Measurements from ENCODE around the gene LMX1B.

The LMX1B gene

GRCh38 chr9:126665644-126666035, 51.9 kb downstream of the LMX1B start:
- in situ Hi-C loops (cut with HindIII; ENCODE audit: low sequenced_read_pairs), result no loop called here
- no peak for DNase-seq (ENCODE audit: low read depth, low spot score)
- H3K4me3 ChIP-seq (ENCODE audit: low read depth, low read length), result no peak overlapping the region
- TF ChIP-seq, protein P1, sequence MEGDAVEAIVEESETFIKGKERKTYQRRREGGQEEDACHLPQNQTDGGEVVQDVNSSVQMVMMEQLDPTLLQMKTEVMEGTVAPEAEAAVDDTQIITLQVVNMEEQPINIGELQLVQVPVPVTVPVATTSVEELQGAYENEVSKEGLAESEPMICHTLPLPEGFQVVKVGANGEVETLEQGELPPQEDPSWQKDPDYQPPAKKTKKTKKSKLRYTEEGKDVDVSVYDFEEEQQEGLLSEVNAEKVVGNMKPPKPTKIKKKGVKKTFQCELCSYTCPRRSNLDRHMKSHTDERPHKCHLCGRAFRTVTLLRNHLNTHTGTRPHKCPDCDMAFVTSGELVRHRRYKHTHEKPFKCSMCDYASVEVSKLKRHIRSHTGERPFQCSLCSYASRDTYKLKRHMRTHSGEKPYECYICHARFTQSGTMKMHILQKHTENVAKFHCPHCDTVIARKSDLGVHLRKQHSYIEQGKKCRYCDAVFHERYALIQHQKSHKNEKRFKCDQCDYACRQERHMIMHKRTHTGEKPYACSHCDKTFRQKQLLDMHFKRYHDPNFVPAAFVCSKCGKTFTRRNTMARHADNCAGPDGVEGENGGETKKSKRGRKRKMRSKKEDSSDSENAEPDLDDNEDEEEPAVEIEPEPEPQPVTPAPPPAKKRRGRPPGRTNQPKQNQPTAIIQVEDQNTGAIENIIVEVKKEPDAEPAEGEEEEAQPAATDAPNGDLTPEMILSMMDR (IDR thresholded peaks at IDR 0.05; ENCODE audit: low read depth, low read length), result no peak

DNA sequence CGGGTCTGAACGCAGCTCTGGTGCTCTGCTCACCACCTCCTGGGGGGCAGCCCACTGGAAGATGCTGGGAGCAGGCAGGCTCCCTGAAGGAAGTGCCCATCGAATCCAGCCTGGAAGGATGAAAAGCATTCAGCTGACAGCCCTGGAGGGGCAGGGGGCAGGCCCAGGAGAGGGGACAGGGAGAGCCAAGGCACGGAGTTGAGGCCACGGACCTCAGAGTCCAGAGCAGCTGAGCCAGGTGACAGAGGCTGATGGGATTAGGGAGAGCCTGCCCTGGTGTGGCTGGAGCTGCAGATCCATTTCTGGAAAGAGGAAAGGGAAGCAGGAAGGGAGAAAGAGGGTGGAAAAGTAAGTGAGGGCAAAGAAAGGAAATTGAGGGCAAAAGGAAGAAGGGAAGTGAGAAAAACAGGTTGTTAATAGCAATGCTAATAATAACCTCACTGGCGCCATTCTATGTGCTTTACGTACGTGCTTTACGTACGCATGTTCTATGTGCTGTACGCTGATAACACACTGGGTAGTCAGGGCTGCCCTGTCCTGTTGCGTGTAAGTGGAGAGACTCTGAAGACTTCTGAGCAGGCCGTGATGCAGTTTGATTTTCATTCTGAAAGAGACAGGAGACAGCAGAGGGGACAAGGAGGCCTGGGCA, 52.6 kb downstream of the LMX1B start:
- in situ Hi-C loops (cut with HindIII; ENCODE audit: low sequenced_read_pairs), result no loop called here
- no peak overlapping the region for H3K4me3 ChIP-seq (ENCODE audit: low read depth, low read length)
- DNase-seq (ENCODE audit: low read depth, low spot score), result no peak
- TF ChIP-seq, protein P1 (IDR thresholded peaks at IDR 0.05; ENCODE audit: low read depth, low read length), result no peak

DNA sequence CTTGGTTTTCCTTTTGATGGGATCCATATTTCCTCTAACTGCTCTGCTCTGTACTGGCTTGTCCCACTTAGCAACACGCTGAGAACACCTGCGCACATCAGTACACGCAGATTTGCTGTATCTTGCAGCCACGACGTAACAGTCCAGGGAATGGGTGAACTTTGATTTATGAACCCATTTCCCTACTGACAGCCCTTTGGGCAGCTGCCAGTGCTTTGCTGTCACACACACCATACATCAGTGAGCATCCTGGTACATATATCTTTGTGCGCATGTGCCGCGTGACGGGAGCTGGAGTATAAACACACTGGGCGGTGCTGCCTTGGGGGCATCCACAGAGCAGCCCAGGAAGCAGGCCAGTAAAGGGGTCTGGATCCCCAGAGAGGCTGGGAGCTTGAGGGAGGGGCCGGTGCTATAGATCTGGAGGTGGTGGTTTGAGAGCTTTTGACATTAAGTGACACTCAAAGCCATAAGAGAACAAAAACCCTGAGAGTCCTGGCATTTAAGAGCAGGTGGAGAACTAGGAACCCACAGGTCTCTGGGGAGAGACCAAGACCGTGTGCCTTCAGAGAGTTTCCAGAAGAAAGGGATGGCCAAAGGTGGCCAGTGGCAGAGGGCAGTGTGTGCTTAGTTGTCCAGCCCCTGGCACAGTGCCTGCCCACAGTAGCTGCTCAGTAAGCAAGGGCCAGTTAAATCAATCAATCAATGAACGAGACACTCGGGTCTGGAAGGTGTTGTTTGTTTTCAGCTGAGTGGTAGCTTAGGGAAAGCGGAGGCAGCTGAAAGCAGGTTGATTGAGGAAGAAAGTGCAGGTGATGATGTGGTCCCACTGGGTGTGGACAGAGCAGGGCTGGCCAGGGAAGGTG, 53.7 kb downstream of the LMX1B start:
- in situ Hi-C loops (cut with HindIII; ENCODE audit: low sequenced_read_pairs), result no loop called here
- TF ChIP-seq, protein P1 (IDR thresholded peaks at IDR 0.05; ENCODE audit: low read depth, low read length), result no peak

DNA sequence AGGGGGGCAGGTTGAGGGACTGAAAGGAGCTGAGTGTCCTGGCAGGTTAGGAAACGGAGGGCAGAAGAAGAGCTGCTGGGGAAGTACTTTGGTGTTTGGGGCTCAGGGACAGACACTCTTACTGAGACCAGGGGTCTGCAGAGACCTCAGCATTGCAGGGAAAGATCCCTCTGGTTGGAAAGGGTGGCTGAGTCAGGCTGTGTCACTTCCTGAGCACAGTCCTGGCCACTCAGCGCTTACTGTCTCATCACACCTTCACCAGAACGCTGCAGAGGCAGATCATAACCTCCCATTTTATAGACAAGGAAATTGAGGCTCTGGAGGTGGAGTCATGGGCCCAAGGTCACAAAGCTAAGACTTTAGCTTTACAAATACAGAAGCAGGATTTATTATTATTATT, 54.3 kb downstream of the LMX1B start:
- TF ChIP-seq, protein P1 (IDR thresholded peaks at IDR 0.05; ENCODE audit: low read depth, low read length), result no peak
- H3K4me3 ChIP-seq (ENCODE audit: low read depth, low read length), result no peak overlapping the region
- in situ Hi-C loops (cut with HindIII; ENCODE audit: low sequenced_read_pairs), result no loop called here
- DNase-seq (ENCODE audit: low read depth, low spot score), result no peak

More for the DNA sequence above, 53.7 kb downstream of the LMX1B start:
- no peak overlapping the region for H3K4me3 ChIP-seq (ENCODE audit: low read depth, low read length)
- no peak for DNase-seq (ENCODE audit: low read depth, low spot score)

DNA sequence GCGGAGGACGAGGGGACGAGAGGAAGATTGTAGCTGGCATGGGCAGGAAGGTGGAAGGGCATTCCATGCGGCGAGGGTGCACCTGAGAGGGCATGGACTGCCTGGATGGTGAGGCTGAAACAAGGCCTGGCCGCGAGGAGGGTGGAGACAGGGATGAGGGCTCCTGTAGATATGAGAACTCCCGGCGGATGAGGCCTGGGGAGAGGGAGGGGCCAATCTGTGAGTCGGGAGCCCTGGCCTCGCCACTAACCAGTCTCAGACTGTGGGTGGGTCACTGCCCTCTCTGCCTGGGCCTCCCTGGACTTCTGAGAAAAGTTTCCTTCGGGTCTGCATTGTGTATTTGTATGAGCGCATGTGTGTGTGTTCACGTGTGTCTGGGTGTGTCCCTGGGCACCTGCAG, 55.4 kb downstream of the LMX1B start:
- DNase-seq (ENCODE audit: low read depth, low spot score), result no peak
- no peak overlapping the region for H3K4me3 ChIP-seq (ENCODE audit: low read depth, low read length)
- TF ChIP-seq, protein P1 (IDR thresholded peaks at IDR 0.05; ENCODE audit: low read depth, low read length), result no peak
- in situ Hi-C loops (cut with HindIII; ENCODE audit: low sequenced_read_pairs), result no loop called here

- in situ Hi-C loops (cut with HindIII; ENCODE audit: low sequenced_read_pairs), result no loop called here
- TF ChIP-seq, protein P1 (IDR thresholded peaks at IDR 0.05; ENCODE audit: low read depth, low read length), result no peak
- H3K4me3 ChIP-seq (ENCODE audit: low read depth, low read length), result no peak overlapping the region
- no peak for DNase-seq (ENCODE audit: low read depth, low spot score)
Measured at GRCh38 chr9:126670270-126670669, 56.5 kb downstream of the LMX1B start.
